GM21825 (cell line): Measurements from ENCODE around the gene WDR91.
"Not testable (repeated sequence)": the region's sequence is repeated elsewhere in the genome, so short reads cannot be mapped to it uniquely, and the experiment has no call there.

Experiments used
- ATAC-seq: cut with Tn5 transposase; IDR thresholded peaks from one replicate; pipeline ENCODE4 v1.9.1; 2021; ENCODE audit warnings: mild to moderate bottlenecking, moderate library complexity; ENCODE audit not compliant: unreplicated experiment

The WDR91 gene

DNA sequence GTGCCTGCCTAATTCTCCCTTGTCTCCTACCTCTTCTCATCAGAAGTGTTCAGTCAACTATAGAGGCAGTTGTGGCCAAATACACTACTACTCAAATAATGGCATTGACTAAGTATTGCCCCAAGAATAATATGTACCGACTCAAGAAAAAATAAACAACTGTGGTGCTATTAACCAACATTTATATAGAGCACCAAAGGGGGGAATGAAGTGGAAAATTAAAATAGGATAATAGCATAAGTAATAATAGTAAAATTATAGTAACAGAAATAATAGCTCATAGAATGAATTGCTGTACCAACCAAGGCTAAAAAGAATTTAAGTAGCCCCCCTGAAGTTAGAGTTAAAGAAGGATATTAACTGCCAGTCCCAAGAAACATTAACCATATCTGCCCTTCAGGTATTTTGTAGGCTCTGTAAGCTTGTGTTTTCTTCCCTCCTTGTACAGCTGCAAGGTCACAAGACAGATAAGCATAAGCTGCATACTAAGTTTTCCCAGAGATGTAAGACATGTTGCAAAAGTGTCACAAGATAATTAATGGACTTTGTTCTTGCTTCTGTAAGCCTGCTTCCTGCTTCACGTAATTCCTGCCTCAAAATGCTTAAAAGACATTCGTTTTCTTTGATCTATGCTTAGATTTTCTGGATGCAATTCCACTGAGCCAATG, 29.9 kb downstream of the WDR91 start:
- no peak for ATAC-seq

DNA sequence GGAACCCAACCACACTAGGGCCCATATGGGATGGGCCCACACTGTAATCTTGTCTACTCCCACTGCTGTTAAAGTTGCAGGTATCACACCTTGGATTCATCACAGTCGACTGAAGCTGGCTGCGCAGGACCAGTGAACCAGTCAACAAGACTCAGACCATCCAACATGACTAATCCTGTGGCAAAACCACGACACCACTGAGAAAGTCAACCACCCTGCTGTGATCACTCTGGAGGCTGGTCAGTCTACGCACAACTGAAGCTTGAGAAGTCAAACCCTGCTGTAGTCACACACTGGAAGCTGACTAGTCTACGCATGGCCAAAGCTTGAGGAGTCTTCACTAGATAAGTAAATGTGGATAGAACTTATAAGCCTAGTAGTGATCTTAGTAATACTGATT, 31.2 kb downstream of the WDR91 start:
- no peak for ATAC-seq

GRCh38 chr7:135179321-135179925, 31.9 kb downstream of the WDR91 start:
- ATAC-seq: no peak

- ATAC-seq: no peak
Observed at GRCh38 chr7:135178364-135178763, 33.0 kb downstream of the WDR91 start.

DNA sequence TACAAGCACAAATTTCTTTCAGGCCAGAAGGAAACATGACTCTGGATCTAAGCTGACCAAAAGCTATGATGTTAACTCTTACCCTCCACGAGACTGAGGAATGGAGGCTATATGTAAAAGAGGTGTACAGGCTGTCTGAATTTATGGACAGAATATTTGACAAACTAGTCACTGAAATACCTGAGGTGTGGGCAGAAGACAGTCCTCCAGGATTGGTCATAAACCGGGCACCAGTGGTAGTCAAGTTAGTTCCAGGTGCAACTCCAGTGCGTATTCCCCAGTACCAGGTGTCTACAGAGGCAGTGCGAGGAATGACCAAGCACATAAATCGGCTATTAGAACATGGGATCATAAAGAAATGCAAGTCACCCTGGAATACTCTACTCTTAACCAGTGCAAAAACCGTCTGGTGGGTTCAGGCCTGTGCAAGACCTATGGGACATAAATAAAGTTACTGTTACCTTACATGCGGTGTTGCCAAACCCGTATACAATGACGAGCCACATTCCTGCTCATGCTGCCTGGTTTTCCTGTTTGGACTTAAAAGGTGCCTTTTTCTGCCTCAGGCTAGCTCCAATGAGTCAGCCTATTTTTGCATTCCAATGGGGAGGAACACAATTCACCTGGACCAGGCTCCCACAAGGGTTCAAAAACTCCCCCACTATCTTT, 34.2 kb downstream of the WDR91 start:
- ATAC-seq: no peak

GRCh38 chr7:135175931-135176330, 35.4 kb downstream of the WDR91 start:
- no peak for ATAC-seq

DNA sequence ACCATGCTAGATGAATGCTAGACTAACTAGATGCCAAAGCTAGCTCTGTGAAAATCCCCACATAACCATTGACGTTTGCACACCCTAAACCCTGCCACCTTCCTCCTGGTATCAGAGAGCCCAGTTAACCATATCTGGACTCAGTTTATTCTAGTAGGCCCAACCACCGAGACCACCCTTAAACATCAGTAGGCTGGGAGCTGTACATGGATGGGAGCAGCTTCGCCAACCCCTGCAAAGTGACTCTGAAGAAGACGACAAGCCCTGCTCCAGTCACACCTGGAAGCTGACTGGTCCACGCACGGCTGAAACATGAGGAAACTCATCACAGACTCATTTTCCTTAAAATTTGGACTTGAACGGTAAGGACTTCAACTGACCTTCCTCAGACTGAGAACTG, 36.4 kb downstream of the WDR91 start:
- no peak for ATAC-seq

- ATAC-seq: not testable (repeated sequence)
Observed at GRCh38 chr7:135173916-135174315, 37.4 kb downstream of the WDR91 start.

DNA sequence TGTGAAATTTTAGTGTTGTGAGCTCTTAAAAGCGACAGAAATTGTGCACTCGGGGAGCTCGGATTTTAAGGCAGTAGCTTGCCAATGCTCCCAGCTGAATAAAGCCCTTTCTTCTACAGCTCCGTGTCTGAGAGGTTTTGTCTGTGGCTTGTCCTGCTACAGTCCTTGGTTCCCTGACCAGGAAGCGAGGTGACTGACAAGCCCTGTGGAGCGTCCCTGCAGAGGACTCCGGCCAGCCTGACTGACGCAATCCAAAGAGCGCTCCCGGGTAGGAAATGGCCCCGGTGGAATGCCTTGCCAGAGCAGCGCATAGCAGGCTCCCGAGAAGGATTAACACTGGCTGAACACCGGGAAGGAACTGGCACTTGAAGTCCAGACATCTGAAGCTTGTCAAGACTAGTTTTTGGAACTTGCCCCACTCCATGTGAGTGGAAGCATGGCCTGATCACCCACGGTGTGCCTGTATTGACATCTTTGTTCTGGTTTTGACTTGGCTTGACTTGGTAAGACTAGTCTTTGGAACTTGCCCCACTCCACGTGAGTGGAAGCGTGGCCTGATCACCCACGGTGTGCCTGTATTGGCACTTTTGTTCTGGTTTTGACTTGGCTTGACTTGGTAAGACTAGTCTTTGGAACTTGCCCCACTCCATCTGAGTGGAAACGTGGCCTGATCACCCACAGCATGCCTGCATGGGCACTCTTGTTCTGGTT, 39.6 kb downstream of the WDR91 start:
- ATAC-seq: not testable (repeated sequence)

GRCh38 chr7:135170998-135171481, 40.3 kb downstream of the WDR91 start:
- peak; percentile 16 for ATAC-seq

GRCh38 chr7:135170274-135170997, 40.9 kb downstream of the WDR91 start, which contains the start of gene CYREN:
TSS of gene CYREN (minus strand) at chr7:135170707. CDS start at chr7:135168922, 1,785 bp downstream.
- peak; percentile 77 for ATAC-seq

GRCh38 chr7:135169964-135170273, 41.4 kb downstream of the WDR91 start:
- ATAC-seq: no peak

DNA sequence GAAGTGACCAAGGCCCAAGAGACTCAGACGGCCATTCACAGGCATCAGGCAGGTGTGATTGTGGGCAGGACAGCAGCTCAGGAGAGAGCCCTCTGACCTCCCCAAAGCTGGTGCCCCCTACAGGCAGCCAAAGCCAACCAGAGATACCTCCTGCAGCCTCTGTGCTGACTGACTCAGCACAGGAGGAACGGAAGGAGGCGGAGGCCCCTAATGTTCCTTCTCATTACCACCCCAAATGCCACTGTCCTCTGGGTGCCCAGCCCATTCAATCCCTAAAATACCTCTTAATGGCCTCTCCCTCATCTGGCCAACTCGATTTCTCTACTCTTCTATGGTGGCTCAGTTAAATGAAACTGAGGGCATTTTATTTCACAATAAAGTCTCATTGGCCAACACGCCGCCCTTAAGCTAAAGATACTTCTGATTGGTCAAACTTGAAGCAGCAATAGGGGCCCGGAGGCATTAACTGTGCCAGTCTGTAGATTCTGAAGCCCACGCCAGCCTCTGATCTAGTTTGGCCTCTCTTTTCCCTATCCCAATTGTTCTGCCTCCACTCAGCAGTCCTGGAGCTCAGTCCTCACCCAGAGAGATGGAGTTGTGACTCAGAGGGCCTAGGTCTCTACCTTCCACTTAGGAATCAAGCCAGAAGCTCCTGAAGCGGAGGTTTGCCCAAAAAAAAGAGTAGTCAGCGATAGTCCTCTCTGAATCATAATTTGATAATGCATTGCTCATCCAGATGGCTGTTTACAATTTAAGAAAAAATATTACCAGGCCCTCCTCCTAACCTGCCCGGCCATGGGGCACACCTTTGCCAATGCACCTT, 42.0 kb downstream of the WDR91 start:
- peak; percentile 39 for ATAC-seq

DNA sequence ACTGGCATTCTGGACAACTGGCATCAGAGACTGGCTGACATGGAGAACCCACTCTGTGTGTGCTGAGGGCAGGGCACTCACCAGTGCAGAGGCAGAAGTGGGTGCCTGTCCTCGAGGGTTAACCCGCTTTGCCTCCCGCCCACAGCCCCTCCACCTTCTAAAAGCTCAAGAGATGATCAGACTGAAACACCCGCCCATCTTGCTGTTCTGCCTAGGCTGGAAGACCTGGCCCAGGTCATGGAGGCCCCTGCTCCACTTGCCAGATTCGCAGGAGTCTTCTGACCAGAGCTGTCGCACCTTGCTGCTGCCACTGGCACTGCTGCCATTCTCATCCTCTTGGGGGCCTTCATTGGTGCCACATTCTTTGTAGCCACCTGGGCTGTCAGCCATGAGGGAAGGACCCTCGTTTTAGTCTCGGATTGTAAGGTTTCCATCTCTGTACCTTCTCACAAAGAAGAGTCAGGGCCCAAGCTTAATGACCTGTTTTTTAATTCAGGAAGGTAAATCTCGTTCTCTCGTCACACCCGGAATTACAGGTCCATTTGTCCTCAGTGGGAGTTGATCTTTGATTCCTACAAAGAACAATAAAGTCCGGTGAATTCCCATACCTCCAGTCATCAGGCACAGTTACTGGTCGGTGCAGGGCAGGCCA, 42.7 kb downstream of the WDR91 start:
- no peak for ATAC-seq

DNA sequence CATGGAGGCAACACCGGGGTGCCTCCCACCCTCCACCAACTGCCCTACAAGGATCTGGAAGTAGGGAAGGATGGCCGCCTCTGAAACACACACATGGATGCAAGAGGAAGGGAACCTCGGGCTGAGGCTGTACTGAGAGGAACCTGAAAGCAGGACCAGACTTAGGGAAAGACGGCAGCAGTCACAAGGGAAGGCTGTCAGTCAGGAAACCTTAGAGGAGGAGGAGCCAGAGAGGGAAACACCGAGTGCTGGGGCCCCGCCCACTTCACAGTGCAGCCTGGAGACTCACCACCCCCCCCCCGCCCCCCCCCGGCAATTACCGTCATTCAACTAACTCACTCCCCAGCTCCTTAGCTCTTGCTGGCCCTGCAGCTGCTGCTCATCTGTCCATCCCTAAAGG, 43.3 kb downstream of the WDR91 start:
- ATAC-seq: no peak

GRCh38 chr7:135167365-135167917, 43.9 kb downstream of the WDR91 start:
- ATAC-seq: no peak

GRCh38 chr7:135166338-135166990, 44.9 kb downstream of the WDR91 start:
- no peak for ATAC-seq

GRCh38 chr7:135165862-135166261, 45.5 kb downstream of the WDR91 start:
- ATAC-seq: no peak
